Measurements from ENCODE around the gene CTSL. TPM values are rescaled to one million over a fixed set of nuclear protein-coding genes. Genes with fewer than 3 reads are reported as not detected.

CTSL gene
- 218 and 349 TPM in 2 replicates for total RNA-seq

DNA sequence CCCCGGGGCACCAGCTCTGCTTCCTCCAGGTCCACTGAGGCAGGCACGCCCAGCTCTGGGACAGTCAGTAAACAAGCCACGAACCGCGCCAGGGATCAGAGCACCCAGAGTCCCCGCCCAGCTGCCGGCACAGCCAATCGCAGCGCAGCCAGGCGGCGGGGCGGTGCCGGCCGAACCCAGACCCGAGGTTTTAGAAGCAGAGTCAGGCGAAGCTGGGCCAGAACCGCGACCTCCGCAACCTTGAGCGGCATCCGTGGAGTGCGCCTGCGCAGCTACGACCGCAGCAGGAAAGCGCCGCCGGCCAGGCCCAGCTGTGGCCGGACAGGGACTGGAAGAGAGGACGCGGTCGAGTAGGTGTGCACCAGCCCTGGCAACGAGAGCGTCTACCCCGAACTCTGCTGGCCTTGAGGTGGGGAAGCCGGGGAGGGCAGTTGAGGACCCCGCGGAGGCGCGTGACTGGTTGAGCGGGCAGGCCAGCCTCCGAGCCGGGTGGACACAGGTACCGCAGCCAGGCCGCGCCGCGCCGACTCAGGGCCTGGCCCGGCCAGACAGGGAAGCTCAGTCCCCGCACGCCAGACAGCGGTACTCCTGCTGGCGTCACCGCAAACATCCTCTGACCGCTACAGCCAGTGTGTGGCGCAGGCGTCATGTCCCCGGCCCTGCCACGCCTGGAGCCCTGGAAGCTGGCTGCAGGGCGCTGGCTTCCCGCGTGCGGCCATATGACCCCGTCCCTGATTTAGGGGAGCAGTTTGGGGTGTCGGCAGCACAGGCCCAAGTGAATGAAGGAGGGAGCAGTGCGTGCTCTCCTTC, at the start of gene CTSL:
CTSL (plus strand) TSS at position 220 of the 810 bp plus-strand sequence. CDS start 1,485 bp downstream, outside the sequence.

Other genes with a start within 250 kb of the CTSL start
- 10.9 and 12.5 TPM in 2 replicates for gene DAPK1, start 228.3 kb upstream of the CTSL start, total RNA-seq
- gene SPATA31E1, start 156.8 kb downstream of the CTSL start, total RNA-seq = not detected in 2 replicates
- not detected in 2 replicates for gene SPATA31C1, start 191.8 kb downstream of the CTSL start, total RNA-seq
- gene CDK20, start 248.4 kb downstream of the CTSL start, total RNA-seq = 7.8 and 11.6 TPM in 2 replicates

Measured in smooth muscle cell of the umbilical artery (primary cell).